Erythroblast (primary cell): ENCODE results near the gene PTPN13.

Source experiments
- GATA1 ChIP-seq: IDR thresholded peaks from 2 replicates; pipeline ENCODE4 v1.6.1; 2011; ENCODE audit warnings: low read depth, mild to moderate bottlenecking, control low read depth, low read length, moderate library complexity
- POLR2A ChIP-seq: IDR thresholded peaks from 2 replicates; pipeline ENCODE4 v1.6.1; 2011; ENCODE audit warnings: mild to moderate bottlenecking, low read length

DNA sequence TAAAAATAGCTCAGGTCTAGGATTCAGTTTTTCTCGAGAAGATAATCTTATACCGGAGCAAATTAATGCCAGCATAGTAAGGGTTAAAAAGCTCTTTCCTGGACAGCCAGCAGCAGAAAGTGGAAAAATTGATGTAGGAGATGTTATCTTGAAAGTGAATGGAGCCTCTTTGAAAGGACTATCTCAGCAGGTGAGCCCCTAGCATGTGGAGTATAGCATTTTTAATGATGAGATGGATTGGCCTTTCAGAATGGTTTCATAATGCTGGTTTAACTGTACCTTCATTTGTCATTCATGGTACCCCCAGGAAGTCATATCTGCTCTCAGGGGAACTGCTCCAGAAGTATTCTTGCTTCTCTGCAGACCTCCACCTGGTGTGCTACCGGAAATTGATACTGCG lies 175.7 kb downstream of the PTPN13 start:
- no peak for TF ChIP-seq POLR2A
- no peak for TF ChIP-seq GATA1
